ENCODE results near the gene MYOZ2. TPM values are rescaled to one million over a fixed set of nuclear protein-coding genes. Genes with fewer than 3 reads are reported as not detected.

Gene MYOZ2
- total and polyA plus RNA-seq, 2 of the 13 experiments (the other 11 are each of a cell fraction or from before 2014, with no cell fraction given) = 0.03 TPM; not detected in 1

GRCh38 chr4:119211867-119212233 lies 76.2 kb downstream of the MYOZ2 start (continued):
- TF ChIP-seq POGK (CRISPR knock-in tag; conservative IDR thresholded peaks at IDR 0.05) (no peak), FOXO4 (CRISPR knock-in tag; conservative IDR thresholded peaks at IDR 0.05) (no peak), ZNF780A (CRISPR knock-in tag; IDR thresholded peaks at IDR 0.05) (no peak), ZNF792 (CRISPR knock-in tag; IDR thresholded peaks at IDR 0.05) (no peak), TBP (CRISPR knock-in tag; IDR thresholded peaks at IDR 0.05) (no peak), E2F1 (CRISPR knock-in tag; IDR thresholded peaks at IDR 0.05) (no peak), NCOA1 (CRISPR knock-in tag; IDR thresholded peaks at IDR 0.05) (no peak), NFYB (CRISPR knock-in tag; IDR thresholded peaks at IDR 0.05) (no peak), ARNT2 (CRISPR knock-in tag; IDR thresholded peaks at IDR 0.05; ENCODE audit: low read depth) (no peak; the same call in 1 of the 2 replicates), REL (CRISPR knock-in tag; conservative IDR thresholded peaks at IDR 0.05) (no peak), NCOR1 (IDR thresholded peaks at IDR 0.05; ENCODE audit: borderline replicate concordance, low read length) (no peak), SP2 (CRISPR knock-in tag; IDR thresholded peaks at IDR 0.05) (no peak), ZNF543 (CRISPR knock-in tag; IDR thresholded peaks at IDR 0.05) (no peak), ZNF441 (CRISPR knock-in tag; IDR thresholded peaks at IDR 0.05; ENCODE audit: borderline replicate concordance) (no peak), ZMAT3 (CRISPR knock-in tag; conservative IDR thresholded peaks at IDR 0.05) (no peak), ZNF7 (CRISPR knock-in tag; IDR thresholded peaks at IDR 0.05) (no peak), KDM3A (CRISPR knock-in tag; IDR thresholded peaks at IDR 0.05; ENCODE audit: low read depth) (no peak), POLR2AphosphoS2 (IDR thresholded peaks at IDR 0.05; ENCODE audit: low read depth, low read length) (no peak), ZSCAN22 (CRISPR knock-in tag; IDR thresholded peaks at IDR 0.05) (no peak), DR1 (CRISPR knock-in tag; IDR thresholded peaks at IDR 0.05) (no peak), ATF3 (CRISPR knock-in tag; IDR thresholded peaks at IDR 0.05) (no peak), ATM (IDR thresholded peaks at IDR 0.05; ENCODE audit: borderline replicate concordance) (no peak)
- TF ChIP-seq, protein P1, sequence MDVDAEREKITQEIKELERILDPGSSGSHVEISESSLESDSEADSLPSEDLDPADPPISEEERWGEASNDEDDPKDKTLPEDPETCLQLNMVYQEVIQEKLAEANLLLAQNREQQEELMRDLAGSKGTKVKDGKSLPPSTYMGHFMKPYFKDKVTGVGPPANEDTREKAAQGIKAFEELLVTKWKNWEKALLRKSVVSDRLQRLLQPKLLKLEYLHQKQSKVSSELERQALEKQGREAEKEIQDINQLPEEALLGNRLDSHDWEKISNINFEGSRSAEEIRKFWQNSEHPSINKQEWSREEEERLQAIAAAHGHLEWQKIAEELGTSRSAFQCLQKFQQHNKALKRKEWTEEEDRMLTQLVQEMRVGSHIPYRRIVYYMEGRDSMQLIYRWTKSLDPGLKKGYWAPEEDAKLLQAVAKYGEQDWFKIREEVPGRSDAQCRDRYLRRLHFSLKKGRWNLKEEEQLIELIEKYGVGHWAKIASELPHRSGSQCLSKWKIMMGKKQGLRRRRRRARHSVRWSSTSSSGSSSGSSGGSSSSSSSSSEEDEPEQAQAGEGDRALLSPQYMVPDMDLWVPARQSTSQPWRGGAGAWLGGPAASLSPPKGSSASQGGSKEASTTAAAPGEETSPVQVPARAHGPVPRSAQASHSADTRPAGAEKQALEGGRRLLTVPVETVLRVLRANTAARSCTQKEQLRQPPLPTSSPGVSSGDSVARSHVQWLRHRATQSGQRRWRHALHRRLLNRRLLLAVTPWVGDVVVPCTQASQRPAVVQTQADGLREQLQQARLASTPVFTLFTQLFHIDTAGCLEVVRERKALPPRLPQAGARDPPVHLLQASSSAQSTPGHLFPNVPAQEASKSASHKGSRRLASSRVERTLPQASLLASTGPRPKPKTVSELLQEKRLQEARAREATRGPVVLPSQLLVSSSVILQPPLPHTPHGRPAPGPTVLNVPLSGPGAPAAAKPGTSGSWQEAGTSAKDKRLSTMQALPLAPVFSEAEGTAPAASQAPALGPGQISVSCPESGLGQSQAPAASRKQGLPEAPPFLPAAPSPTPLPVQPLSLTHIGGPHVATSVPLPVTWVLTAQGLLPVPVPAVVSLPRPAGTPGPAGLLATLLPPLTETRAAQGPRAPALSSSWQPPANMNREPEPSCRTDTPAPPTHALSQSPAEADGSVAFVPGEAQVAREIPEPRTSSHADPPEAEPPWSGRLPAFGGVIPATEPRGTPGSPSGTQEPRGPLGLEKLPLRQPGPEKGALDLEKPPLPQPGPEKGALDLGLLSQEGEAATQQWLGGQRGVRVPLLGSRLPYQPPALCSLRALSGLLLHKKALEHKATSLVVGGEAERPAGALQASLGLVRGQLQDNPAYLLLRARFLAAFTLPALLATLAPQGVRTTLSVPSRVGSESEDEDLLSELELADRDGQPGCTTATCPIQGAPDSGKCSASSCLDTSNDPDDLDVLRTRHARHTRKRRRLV (CRISPR knock-in tag; IDR thresholded peaks at IDR 0.05) = no peak

Data from HepG2 (cell line).